ENCODE measurements around the gene FOXP1. TPM values are rescaled to one million over a fixed set of nuclear protein-coding genes. Genes with fewer than 3 reads are reported as not detected.

FOXP1 gene
- total RNA-seq, 1 donor from 2014 or later, result 26.1 TPM

DNA sequence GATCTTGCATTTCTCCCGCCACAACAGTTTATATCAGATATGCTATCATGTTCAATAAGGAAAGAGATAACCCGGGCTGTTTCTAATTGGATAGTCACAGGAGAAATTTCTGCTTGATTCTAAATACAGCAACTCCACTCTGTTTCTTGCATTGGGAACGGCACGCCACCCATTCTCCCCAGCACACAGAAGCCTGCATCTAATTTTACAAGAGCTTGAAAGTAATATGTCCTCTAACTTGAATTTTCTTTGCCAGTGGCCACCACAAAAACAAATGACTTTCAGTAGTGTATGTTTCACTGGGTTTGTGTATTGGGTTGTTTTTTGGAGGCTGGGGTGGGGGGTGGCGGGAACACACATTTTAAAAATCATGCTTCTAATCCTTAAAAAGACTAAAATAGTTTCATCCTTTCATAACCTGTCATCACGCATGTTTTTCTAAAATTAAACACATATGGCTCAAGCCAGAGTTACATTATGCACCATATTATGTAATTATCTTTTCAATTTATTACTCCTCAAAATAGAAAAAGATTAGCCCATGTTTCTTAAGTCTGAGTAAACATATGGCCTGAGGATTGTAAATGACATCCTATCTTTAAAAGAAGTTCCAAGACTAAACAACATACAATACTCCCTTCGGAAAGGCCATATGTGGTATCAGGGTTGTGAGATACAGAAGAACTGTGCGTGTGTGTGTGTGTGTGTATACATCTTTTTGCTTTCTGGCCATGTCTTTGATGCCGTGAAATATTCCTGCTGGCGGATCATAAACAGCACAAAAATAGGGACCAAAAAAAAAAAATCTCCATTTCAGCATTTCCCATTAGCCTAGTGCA lies 176.3 kb downstream of the FOXP1 start:
- TF ChIP-seq, protein P1, sequence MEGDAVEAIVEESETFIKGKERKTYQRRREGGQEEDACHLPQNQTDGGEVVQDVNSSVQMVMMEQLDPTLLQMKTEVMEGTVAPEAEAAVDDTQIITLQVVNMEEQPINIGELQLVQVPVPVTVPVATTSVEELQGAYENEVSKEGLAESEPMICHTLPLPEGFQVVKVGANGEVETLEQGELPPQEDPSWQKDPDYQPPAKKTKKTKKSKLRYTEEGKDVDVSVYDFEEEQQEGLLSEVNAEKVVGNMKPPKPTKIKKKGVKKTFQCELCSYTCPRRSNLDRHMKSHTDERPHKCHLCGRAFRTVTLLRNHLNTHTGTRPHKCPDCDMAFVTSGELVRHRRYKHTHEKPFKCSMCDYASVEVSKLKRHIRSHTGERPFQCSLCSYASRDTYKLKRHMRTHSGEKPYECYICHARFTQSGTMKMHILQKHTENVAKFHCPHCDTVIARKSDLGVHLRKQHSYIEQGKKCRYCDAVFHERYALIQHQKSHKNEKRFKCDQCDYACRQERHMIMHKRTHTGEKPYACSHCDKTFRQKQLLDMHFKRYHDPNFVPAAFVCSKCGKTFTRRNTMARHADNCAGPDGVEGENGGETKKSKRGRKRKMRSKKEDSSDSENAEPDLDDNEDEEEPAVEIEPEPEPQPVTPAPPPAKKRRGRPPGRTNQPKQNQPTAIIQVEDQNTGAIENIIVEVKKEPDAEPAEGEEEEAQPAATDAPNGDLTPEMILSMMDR (conservative IDR thresholded peaks at IDR 0.05; ENCODE audit: low read depth, low read length), result no peak
- no peak overlapping the region for H3K4me3 ChIP-seq (ENCODE audit: low read depth, low read length)
- DNase-seq (ENCODE audit: low read depth), result no peak

- TF ChIP-seq, protein P1 (conservative IDR thresholded peaks at IDR 0.05; ENCODE audit: low read depth, low read length), result no peak
- no peak overlapping the region for H3K4me3 ChIP-seq (ENCODE audit: low read depth, low read length)
- no peak for DNase-seq (ENCODE audit: low read depth)
Observed at GRCh38 chr3:71402911-71403310, 180.6 kb downstream of the FOXP1 start.

DNA sequence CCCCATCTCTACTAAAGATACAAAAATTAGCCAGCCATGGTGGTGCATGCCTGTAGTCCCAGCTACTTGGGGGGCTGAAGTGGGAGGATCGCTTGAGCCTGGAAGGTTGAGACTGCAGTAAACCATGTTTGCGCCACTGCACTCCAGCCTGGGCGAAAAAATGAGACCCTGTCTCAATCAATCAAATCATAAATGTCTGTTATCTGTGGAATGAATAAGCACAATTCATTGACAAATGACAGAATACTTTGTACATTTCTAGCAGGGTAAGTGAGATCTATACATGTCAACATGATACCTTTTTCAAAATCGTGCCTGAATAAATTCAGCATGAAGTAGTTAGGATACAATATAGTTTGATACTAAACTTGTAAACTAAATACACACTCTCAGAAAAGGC lies 181.2 kb downstream of the FOXP1 start:
- H3K4me3 ChIP-seq (ENCODE audit: low read depth, low read length), result no peak overlapping the region
- TF ChIP-seq, protein P1 (conservative IDR thresholded peaks at IDR 0.05; ENCODE audit: low read depth, low read length), result no peak
- no peak for DNase-seq (ENCODE audit: low read depth)

GRCh38 chr3:71401695-71402231 lies 181.8 kb downstream of the FOXP1 start:
- no peak overlapping the region for H3K4me3 ChIP-seq (ENCODE audit: low read depth, low read length)
- DNase-seq (ENCODE audit: low read depth), result no peak
- TF ChIP-seq, protein P1 (conservative IDR thresholded peaks at IDR 0.05; ENCODE audit: low read depth, low read length), result no peak

GRCh38 chr3:71400986-71401451 lies 182.5 kb downstream of the FOXP1 start:
- no peak overlapping the region for H3K4me3 ChIP-seq (ENCODE audit: low read depth, low read length)
- no peak for DNase-seq (ENCODE audit: low read depth)
- TF ChIP-seq, protein P1 (conservative IDR thresholded peaks at IDR 0.05; ENCODE audit: low read depth, low read length), result no peak

- TF ChIP-seq, protein P1 (conservative IDR thresholded peaks at IDR 0.05; ENCODE audit: low read depth, low read length), result no peak
- no peak overlapping the region for H3K4me3 ChIP-seq (ENCODE audit: low read depth, low read length)
- DNase-seq (ENCODE audit: low read depth), result no peak
Observed at GRCh38 chr3:71399478-71399877, 184.1 kb downstream of the FOXP1 start.
